WTC11 (cell line): ENCODE data around the gene SYNM.
"Not testable (repeated sequence)": the region's sequence is repeated elsewhere in the genome, so short reads cannot be mapped to it uniquely, and the experiment has no call there.

Experiments used
- ATF1 ChIP-seq: sonication (generic); formaldehyde crosslinking; IDR thresholded peaks from 2 replicates; pipeline ENCODE4 v1.8.1; 2023; ENCODE audit warnings: mild to moderate bottlenecking, moderate library complexity, missing genetic modification reagents
- CREB1 ChIP-seq: sonication (generic); formaldehyde crosslinking; IDR thresholded peaks from 2 replicates; pipeline ENCODE4 v1.8.0; 2023; ENCODE audit warnings: mild to moderate bottlenecking, missing genetic modification reagents
- CREM ChIP-seq: sonication (generic); formaldehyde crosslinking; IDR thresholded peaks from 2 replicates; pipeline ENCODE4 v1.8.1; 2022; ENCODE audit warnings: mild to moderate bottlenecking, missing genetic modification reagents, moderate library complexity
- NFE2L1 ChIP-seq: sonication (generic); formaldehyde crosslinking; IDR thresholded peaks from 2 replicates; pipeline ENCODE4 v1.8.1; 2023; ENCODE audit warnings: missing genetic modification reagents
- OVOL2 ChIP-seq: fragments of 250-450 bp; sonication (Bioruptor Pico); IDR thresholded peaks from 2 replicates; pipeline ENCODE4 v1.9.0; 2021; ENCODE audit warnings: mild to moderate bottlenecking, borderline replicate concordance
- USF1 ChIP-seq: sonication (generic); formaldehyde crosslinking; IDR thresholded peaks from 2 replicates; pipeline ENCODE4 v1.8.0; 2022; ENCODE audit warnings: mild to moderate bottlenecking, missing genetic modification reagents
- ZNF219 ChIP-seq: sonication (generic); formaldehyde crosslinking; IDR thresholded peaks from 2 replicates; pipeline ENCODE4 v1.8.0; 2023; ENCODE audit warnings: missing genetic modification reagents, mild to moderate bottlenecking, borderline replicate concordance
- ZNF281 ChIP-seq: sonication (generic); formaldehyde crosslinking; IDR thresholded peaks from 2 replicates; pipeline ENCODE4 v1.8.0; 2023; ENCODE audit warnings: mild to moderate bottlenecking, missing genetic modification reagents
- ZNF317 ChIP-seq: sonication (generic); formaldehyde crosslinking; IDR thresholded peaks from 2 replicates; pipeline ENCODE4 v1.8.1; 2023; ENCODE audit warnings: low read depth, mild to moderate bottlenecking, moderate library complexity, missing genetic modification reagents, borderline replicate concordance
- TF ChIP-seq, protein P1 (sequence below): fragments of 200-600 bp; IDR thresholded peaks from 2 replicates; pipeline ENCODE4 v1.8.0; 2022; ENCODE audit warnings: antibody characterized with exemption
- TF ChIP-seq, protein P2 (sequence below): sonication (generic); formaldehyde crosslinking; IDR thresholded peaks from 2 replicates; pipeline ENCODE4 v1.8.0; 2022; ENCODE audit warnings: mild to moderate bottlenecking, missing genetic modification reagents
- TF ChIP-seq, protein P3 (sequence below): sonication (generic); formaldehyde crosslinking; IDR thresholded peaks from 2 replicates; pipeline ENCODE4 v1.8.0; 2023; ENCODE audit warnings: missing genetic modification reagents

DNA sequence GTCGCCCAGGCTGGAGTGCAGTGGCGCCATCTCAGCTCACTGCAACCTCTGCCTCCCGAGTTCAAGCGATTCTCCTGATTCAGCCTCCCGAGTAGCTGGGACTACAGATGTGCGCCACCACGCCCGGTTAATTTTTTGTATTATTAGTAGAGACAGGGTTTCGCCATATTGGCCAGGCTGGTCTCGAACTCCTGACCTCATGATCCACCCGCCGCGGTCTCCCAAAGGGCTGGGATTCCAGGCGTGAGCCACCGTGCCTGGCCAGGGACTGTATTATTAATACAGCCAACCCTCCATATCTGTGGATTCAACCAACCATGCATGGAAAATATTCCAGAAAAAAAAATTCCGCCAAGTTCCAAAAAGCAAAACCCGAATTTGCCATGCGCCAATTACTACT is 44.7 kb upstream of the SYNM start:
- TF ChIP-seq OVOL2; NFE2L1 (CRISPR knock-in tag); USF1 (CRISPR knock-in tag); ZNF219; CREB1 (CRISPR knock-in tag); ZNF317 (CRISPR knock-in tag); CREM (CRISPR knock-in tag); ATF1 (CRISPR knock-in tag); ZNF281 (CRISPR knock-in tag): not testable (repeated sequence)
- TF ChIP-seq, protein P1, sequence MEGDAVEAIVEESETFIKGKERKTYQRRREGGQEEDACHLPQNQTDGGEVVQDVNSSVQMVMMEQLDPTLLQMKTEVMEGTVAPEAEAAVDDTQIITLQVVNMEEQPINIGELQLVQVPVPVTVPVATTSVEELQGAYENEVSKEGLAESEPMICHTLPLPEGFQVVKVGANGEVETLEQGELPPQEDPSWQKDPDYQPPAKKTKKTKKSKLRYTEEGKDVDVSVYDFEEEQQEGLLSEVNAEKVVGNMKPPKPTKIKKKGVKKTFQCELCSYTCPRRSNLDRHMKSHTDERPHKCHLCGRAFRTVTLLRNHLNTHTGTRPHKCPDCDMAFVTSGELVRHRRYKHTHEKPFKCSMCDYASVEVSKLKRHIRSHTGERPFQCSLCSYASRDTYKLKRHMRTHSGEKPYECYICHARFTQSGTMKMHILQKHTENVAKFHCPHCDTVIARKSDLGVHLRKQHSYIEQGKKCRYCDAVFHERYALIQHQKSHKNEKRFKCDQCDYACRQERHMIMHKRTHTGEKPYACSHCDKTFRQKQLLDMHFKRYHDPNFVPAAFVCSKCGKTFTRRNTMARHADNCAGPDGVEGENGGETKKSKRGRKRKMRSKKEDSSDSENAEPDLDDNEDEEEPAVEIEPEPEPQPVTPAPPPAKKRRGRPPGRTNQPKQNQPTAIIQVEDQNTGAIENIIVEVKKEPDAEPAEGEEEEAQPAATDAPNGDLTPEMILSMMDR, result not testable (repeated sequence)
- TF ChIP-seq, protein P2, sequence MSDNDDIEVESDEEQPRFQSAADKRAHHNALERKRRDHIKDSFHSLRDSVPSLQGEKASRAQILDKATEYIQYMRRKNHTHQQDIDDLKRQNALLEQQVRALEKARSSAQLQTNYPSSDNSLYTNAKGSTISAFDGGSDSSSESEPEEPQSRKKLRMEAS (CRISPR knock-in tag), result not testable (repeated sequence)
- TF ChIP-seq, protein P3, sequence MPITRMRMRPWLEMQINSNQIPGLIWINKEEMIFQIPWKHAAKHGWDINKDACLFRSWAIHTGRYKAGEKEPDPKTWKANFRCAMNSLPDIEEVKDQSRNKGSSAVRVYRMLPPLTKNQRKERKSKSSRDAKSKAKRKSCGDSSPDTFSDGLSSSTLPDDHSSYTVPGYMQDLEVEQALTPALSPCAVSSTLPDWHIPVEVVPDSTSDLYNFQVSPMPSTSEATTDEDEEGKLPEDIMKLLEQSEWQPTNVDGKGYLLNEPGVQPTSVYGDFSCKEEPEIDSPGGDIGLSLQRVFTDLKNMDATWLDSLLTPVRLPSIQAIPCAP (CRISPR knock-in tag), result not testable (repeated sequence)
